Measurements from ENCODE around the gene ISOC2.

- TF ChIP-seq POLR2A (IDR thresholded peaks at IDR 0.05; ENCODE audit: low read depth, low read length): peak; percentile 18
- TF ChIP-seq JUN (IDR thresholded peaks at IDR 0.05; ENCODE audit: borderline replicate concordance, insufficient read depth, insufficient read length, low read depth): peak; percentile 53
- no peak for TF ChIP-seq CTCF (IDR thresholded peaks at IDR 0.05; ENCODE audit: extremely low read depth in 1 of 2, insufficient read depth in 1 of 2, low read depth in 1 of 2, low read length in 2 of 2)
- TF ChIP-seq MAX (IDR thresholded peaks at IDR 0.05; ENCODE audit: insufficient read depth, insufficient read length): no peak
- TF ChIP-seq POLR2AphosphoS5 (IDR thresholded peaks at IDR 0.05; ENCODE audit: insufficient read depth, low read depth, low read length): peak; percentile 52
These were observed 25.8 kb upstream of the ISOC2 start for GRCh38 chr19:55486971-55487923.
